ENCODE results near the gene JCAD. TPM values are rescaled to one million over a fixed set of nuclear protein-coding genes. Genes with fewer than 3 reads are reported as not detected.

The JCAD gene
- total and polyA plus RNA-seq, 2 donors: 5.9 to 9.9 TPM

GRCh38 chr10:30036341-30036740 lies 23.0 kb downstream of the JCAD start:
- H3K4me3 ChIP-seq (ENCODE audit: low read length in 2 of 2): no peak overlapping the region
- DNase-seq (ENCODE audit: low read depth in 6 of 9, low spot score in 9 of 9): no peak
- H3K9me3 ChIP-seq (ENCODE audit: control insufficient read depth in 2 of 2, insufficient read depth in 1 of 2, low read length in 1 of 2): no peaks in the 10 kb centered on the region
- peaks cover 0 to 21% of the 10 kb centered on the region in 2 donors for H3K27me3 ChIP-seq (ENCODE audit: control insufficient read depth in 2 of 2, insufficient read depth in 1 of 2, low read length in 1 of 2)
- 92% methylated on average over 3 of the region's 3 CpGs for WGBS
- no peaks in the 10 kb centered on the region for H3K36me3 ChIP-seq (ENCODE audit: control insufficient read depth in 2 of 2, insufficient read depth in 2 of 2, low read length in 1 of 2)
- H3K27ac ChIP-seq (ENCODE audit: low read depth in 1 of 2, low read length in 1 of 2): no peak overlapping the region
- peaks cover 0 to 38% of the 10 kb centered on the region in 2 donors for H3K4me1 ChIP-seq (ENCODE audit: control insufficient read depth in 2 of 2, insufficient read depth in 2 of 2, low read length in 2 of 2)

DNA sequence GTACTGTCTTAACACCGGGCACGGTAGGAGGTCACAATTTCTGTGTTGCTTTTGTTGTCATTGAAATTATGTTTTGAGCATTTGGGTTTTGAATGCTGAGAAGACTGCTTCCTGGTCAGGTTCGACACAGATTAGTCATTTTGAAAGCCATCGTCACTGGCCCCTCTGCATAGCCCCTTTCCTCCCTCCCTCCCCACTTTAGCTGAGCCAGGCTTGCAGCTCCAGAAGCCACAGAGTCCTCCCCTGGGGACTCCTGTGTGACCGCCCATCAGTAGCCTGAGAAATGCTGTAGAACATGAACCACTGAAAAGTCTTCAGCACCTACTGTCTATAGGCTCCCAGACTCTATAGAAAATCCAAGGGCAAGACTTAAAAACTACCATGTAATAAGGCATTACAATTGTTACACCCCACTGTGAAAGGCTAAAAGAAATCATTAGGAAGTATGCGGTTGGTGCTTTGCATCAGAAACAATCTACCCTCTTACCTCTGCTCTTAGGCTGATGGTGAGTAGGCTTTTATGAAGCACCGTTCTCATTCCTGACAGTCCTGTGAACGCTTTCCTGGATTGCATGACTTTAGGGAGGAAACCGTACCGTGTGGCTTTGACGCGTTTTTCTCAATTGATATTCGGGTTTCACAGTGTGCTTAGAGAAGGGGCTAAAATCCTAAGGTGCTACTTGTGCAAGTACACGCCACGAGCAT lies 24.8 kb downstream of the JCAD start:
- H3K36me3 ChIP-seq (ENCODE audit: control insufficient read depth in 2 of 2, insufficient read depth in 2 of 2, low read length in 1 of 2): no peaks in the 10 kb centered on the region

DNA sequence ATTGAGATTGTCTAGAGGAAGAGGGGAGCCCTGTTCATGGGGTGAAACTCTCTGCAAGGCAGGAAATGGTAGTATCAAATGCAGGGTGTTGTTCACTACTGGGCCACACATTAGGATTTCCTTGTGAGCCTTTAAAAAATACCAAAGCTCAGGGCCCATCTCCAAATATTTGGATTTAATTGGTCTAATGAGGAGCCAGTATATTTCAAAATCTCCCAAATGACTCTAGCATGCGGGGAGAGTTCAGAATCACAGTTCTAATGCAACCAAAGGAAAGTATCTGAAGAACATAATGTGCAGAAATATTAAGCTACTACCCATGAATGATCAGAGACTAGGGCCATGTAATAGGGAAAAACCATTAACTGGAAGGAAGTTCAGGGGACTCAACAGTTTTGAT lies 27.3 kb downstream of the JCAD start:
- WGBS: 97% methylated on average over 1 of the region's 1 CpG
- Histone ChIP-seq H3K27ac (ENCODE audit: low read depth in 1 of 2, low read length in 1 of 2) (no peak overlapping the region), H3K36me3 (ENCODE audit: control insufficient read depth in 2 of 2, insufficient read depth in 2 of 2, low read length in 1 of 2) (no peaks in the 10 kb centered on the region), H3K4me3 (ENCODE audit: low read length in 2 of 2) (no peak overlapping the region), H3K4me1 (ENCODE audit: control insufficient read depth in 2 of 2, insufficient read depth in 2 of 2, low read length in 2 of 2) (peaks cover 8 to 49% of the 10 kb centered on the region in 2 donors), H3K27me3 (ENCODE audit: control insufficient read depth in 2 of 2, insufficient read depth in 1 of 2, low read length in 1 of 2) (peaks cover 0 to 41% of the 10 kb centered on the region in 2 donors), H3K9me3 (ENCODE audit: control insufficient read depth in 2 of 2, insufficient read depth in 1 of 2, low read length in 1 of 2) (no peaks in the 10 kb centered on the region)
- DNase-seq (ENCODE audit: low read depth in 6 of 9, low spot score in 9 of 9): no peak

More for the DNA sequence above, 24.8 kb downstream of the JCAD start:
- Histone ChIP-seq H3K9me3 (ENCODE audit: control insufficient read depth in 2 of 2, insufficient read depth in 1 of 2, low read length in 1 of 2) (no peaks in the 10 kb centered on the region), H3K4me3 (ENCODE audit: low read length in 2 of 2) (no peak overlapping the region), H3K4me1 (ENCODE audit: control insufficient read depth in 2 of 2, insufficient read depth in 2 of 2, low read length in 2 of 2) (peaks cover 0 to 33% of the 10 kb centered on the region in 2 donors), H3K27me3 (ENCODE audit: control insufficient read depth in 2 of 2, insufficient read depth in 1 of 2, low read length in 1 of 2) (peaks cover 0 to 31% of the 10 kb centered on the region in 2 donors), H3K27ac (ENCODE audit: low read depth in 1 of 2, low read length in 1 of 2) (no peak overlapping the region)
- whole genome bisulfite sequencing: 81% methylated on average over 15 of the region's 15 CpGs
- DNase-seq (ENCODE audit: low read depth in 6 of 9, low spot score in 9 of 9): no peak

GRCh38 chr10:30029872-30030256 lies 29.5 kb downstream of the JCAD start:
- peaks cover 13 to 50% of the 10 kb centered on the region in 2 donors for H3K4me1 ChIP-seq (ENCODE audit: control insufficient read depth in 2 of 2, insufficient read depth in 2 of 2, low read length in 2 of 2)
- H3K27ac ChIP-seq (ENCODE audit: low read depth in 1 of 2, low read length in 1 of 2): peak overlapping the region in 1 of 2 donors; percentile 4
- H3K4me3 ChIP-seq (ENCODE audit: low read length in 2 of 2): no peak overlapping the region
- 93% methylated on average over 7 of the region's 7 CpGs for WGBS
- no peak for DNase-seq (ENCODE audit: low read depth in 6 of 9, low spot score in 9 of 9)
- H3K27me3 ChIP-seq (ENCODE audit: control insufficient read depth in 2 of 2, insufficient read depth in 1 of 2, low read length in 1 of 2): peaks cover 0 to 45% of the 10 kb centered on the region in 2 donors
- H3K36me3 ChIP-seq (ENCODE audit: control insufficient read depth in 2 of 2, insufficient read depth in 2 of 2, low read length in 1 of 2): no peaks in the 10 kb centered on the region
- H3K9me3 ChIP-seq (ENCODE audit: control insufficient read depth in 2 of 2, insufficient read depth in 1 of 2, low read length in 1 of 2): no peaks in the 10 kb centered on the region

DNA sequence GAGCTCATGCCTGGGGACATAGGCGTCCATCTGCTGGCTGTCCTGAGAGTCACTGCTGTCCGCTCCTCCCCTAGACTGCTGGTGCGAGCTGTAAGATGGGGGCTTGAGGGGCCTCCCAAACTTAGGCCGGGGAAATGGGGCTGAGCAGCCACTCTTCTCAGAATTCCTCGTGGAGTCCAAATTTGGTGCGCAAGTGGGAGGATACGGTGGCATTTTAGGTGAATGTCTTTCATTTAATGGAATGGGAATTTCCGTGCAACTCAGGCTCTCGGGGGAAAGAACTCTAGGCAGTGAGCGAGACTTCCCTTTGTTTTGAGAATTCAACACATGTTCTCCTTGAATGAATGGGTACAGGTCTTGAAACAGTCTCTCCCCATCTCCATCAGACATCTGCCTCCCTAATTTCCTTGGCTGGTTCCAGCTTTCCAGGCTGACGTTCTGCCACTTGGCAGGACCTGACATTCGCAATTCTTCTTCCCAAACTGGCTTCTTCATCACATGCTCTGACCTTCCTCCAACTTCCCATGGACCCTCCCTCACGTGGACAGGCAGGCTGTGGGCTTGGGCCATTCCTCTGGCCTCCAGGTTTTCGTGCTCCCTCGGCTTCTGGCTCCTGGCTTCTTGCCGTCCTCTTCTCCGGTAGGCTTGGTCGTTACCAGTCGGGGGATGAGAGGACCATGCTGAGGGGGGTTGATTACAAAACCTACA lies 30.1 kb downstream of the JCAD start:
- no peak overlapping the region for H3K4me3 ChIP-seq (ENCODE audit: low read length in 2 of 2)
- H3K4me1 ChIP-seq (ENCODE audit: control insufficient read depth in 2 of 2, insufficient read depth in 2 of 2, low read length in 2 of 2): peaks cover 13 to 48% of the 10 kb centered on the region in 2 donors
- H3K36me3 ChIP-seq (ENCODE audit: control insufficient read depth in 2 of 2, insufficient read depth in 2 of 2, low read length in 1 of 2): no peaks in the 10 kb centered on the region
- peak overlapping the region; percentile 67 to 83 for H3K27ac ChIP-seq (ENCODE audit: low read depth in 1 of 2, low read length in 1 of 2)
- no peak for DNase-seq (ENCODE audit: low read depth in 6 of 9, low spot score in 9 of 9)
- H3K9me3 ChIP-seq (ENCODE audit: control insufficient read depth in 2 of 2, insufficient read depth in 1 of 2, low read length in 1 of 2): no peaks in the 10 kb centered on the region
- peaks cover 0 to 42% of the 10 kb centered on the region in 2 donors for H3K27me3 ChIP-seq (ENCODE audit: control insufficient read depth in 2 of 2, insufficient read depth in 1 of 2, low read length in 1 of 2)
- 96% methylated on average over 19 of the region's 19 CpGs for WGBS

DNA sequence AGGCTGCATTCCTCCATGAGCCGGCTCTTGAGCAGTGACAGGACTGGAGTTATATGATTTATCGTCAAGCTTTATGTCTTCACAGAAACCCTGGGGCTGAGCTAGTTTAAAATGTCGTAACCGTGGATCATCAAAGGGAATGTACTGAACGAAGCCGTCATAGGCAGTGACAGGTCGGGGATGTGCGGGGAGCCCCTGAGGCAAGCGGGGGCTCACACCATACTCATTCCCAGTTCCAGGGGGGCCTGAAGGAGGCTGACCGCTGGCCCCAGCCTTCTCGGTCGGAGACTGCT lies 30.7 kb downstream of the JCAD start:
- WGBS: 90% methylated on average over 12 of the region's 12 CpGs
- DNase-seq (ENCODE audit: low read depth in 6 of 9, low spot score in 9 of 9): no peak
- Histone ChIP-seq H3K4me1 (ENCODE audit: control insufficient read depth in 2 of 2, insufficient read depth in 2 of 2, low read length in 2 of 2) (peaks cover 13 to 46% of the 10 kb centered on the region in 2 donors), H3K36me3 (ENCODE audit: control insufficient read depth in 2 of 2, insufficient read depth in 2 of 2, low read length in 1 of 2) (no peaks in the 10 kb centered on the region), H3K27ac (ENCODE audit: low read depth in 1 of 2, low read length in 1 of 2) (peak overlapping the region; percentile 80 to 83), H3K9me3 (ENCODE audit: control insufficient read depth in 2 of 2, insufficient read depth in 1 of 2, low read length in 1 of 2) (no peaks in the 10 kb centered on the region), H3K27me3 (ENCODE audit: control insufficient read depth in 2 of 2, insufficient read depth in 1 of 2, low read length in 1 of 2) (peaks cover 0 to 41% of the 10 kb centered on the region in 2 donors), H3K4me3 (ENCODE audit: low read length in 2 of 2) (no peak overlapping the region)

GRCh38 chr10:30028006-30028737 lies 31.2 kb downstream of the JCAD start:
- DNase-seq (ENCODE audit: low read depth in 6 of 9, low spot score in 9 of 9): peak in 1 of 9 donors; percentile 39
- Histone ChIP-seq H3K27me3 (ENCODE audit: control insufficient read depth in 2 of 2, insufficient read depth in 1 of 2, low read length in 1 of 2) (peaks cover 0 to 39% of the 10 kb centered on the region in 2 donors), H3K27ac (ENCODE audit: low read depth in 1 of 2, low read length in 1 of 2) (peak overlapping the region; percentile 80 to 83), H3K36me3 (ENCODE audit: control insufficient read depth in 2 of 2, insufficient read depth in 2 of 2, low read length in 1 of 2) (no peaks in the 10 kb centered on the region), H3K4me3 (ENCODE audit: low read length in 2 of 2) (peak overlapping the region in 1 of 2 donors; percentile 19), H3K4me1 (ENCODE audit: control insufficient read depth in 2 of 2, insufficient read depth in 2 of 2, low read length in 2 of 2) (peaks cover 13 to 44% of the 10 kb centered on the region in 2 donors), H3K9me3 (ENCODE audit: control insufficient read depth in 2 of 2, insufficient read depth in 1 of 2, low read length in 1 of 2) (no peaks in the 10 kb centered on the region)
- WGBS: 58% methylated on average over 18 of the region's 18 CpGs

- H3K27me3 ChIP-seq (ENCODE audit: control insufficient read depth in 2 of 2, insufficient read depth in 1 of 2, low read length in 1 of 2): peaks cover 0 to 39% of the 10 kb centered on the region in 2 donors
- no peaks in the 10 kb centered on the region for H3K9me3 ChIP-seq (ENCODE audit: control insufficient read depth in 2 of 2, insufficient read depth in 1 of 2, low read length in 1 of 2)
- peaks cover 13 to 41% of the 10 kb centered on the region in 2 donors for H3K4me1 ChIP-seq (ENCODE audit: control insufficient read depth in 2 of 2, insufficient read depth in 2 of 2, low read length in 2 of 2)
- H3K27ac ChIP-seq (ENCODE audit: low read depth in 1 of 2, low read length in 1 of 2): peak overlapping the region; percentile 57 to 83
- 20% methylated on average over 42 of the region's 42 CpGs for WGBS
- H3K4me3 ChIP-seq (ENCODE audit: low read length in 2 of 2): peak overlapping the region; percentile 5 to 19
- no peaks in the 10 kb centered on the region for H3K36me3 ChIP-seq (ENCODE audit: control insufficient read depth in 2 of 2, insufficient read depth in 2 of 2, low read length in 1 of 2)
- peak; percentile 68 to 94 (median 83) for DNase-seq (ENCODE audit: low read depth in 6 of 9, low spot score in 9 of 9)
These were observed 32.1 kb downstream of the JCAD start for GRCh38 chr10:30027057-30028005.

All from thymus (tissue), 11 donors.